NCI-H524 treated with DMSO at 0.1 percent for 48 hours (cell line): ENCODE results near the gene GPBP1L1.
"Not testable (repeated sequence)": the region's sequence is repeated elsewhere in the genome, so short reads cannot be mapped to it uniquely, and the experiment has no call there.

ENCODE experiments used
- DNase-seq: peaks from one replicate; lab custom pipeline; 2025; lab: John Stamatoyannopoulos, UW

Gene GPBP1L1, protein sequence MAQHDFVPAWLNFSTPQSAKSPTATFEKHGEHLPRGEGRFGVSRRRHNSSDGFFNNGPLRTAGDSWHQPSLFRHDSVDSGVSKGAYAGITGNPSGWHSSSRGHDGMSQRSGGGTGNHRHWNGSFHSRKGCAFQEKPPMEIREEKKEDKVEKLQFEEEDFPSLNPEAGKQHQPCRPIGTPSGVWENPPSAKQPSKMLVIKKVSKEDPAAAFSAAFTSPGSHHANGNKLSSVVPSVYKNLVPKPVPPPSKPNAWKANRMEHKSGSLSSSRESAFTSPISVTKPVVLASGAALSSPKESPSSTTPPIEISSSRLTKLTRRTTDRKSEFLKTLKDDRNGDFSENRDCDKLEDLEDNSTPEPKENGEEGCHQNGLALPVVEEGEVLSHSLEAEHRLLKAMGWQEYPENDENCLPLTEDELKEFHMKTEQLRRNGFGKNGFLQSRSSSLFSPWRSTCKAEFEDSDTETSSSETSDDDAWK

DNA sequence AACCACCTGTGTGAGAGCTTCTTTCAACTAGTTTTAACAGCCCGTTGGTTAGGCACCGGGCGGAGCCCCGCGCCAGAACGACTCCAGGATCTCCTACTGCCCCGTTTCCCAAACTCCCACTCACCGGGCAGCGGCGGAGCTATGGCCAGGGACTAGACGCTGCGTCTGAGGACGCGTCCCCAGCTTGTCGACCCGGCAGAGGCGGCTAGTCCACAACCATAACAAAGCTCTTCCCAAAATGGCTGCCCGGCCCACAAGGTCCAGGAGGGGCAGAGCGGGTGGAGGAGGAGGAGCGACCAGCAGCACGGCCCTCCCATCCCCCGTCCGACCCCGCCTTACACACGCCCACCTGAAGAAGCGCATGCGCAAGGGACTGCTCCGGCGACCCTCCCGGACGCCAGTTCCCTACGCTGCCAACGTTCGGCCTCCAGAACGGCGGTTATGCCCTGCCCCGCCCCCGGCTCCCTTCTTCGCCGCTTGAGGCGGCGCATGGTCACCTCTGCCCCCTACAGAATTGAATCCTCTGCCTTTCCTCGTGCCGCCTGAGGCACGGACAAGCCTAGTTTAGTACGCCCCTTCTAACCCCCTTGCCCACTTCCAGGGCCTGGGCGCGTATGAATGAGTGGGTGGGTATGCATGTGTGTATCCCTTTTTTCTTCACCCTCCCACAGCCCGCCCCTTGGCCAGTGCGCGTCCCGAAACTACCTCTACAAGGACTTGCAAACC is at the start of gene GPBP1L1:
Gene GPBP1L1, minus strand, starts transcription at position 246 of the 726 bp plus-strand sequence. CDS start 27,446 bp downstream, outside the sequence.
- DNase-seq, result peak; percentile 53

GRCh38 chr1:45730780-45731319 is 44.5 kb upstream of the GPBP1L1 start:
- no peak for DNase-seq

GRCh38 chr1:45730075-45730779 is 43.9 kb upstream of the GPBP1L1 start:
- DNase-seq, result no peak

DNA sequence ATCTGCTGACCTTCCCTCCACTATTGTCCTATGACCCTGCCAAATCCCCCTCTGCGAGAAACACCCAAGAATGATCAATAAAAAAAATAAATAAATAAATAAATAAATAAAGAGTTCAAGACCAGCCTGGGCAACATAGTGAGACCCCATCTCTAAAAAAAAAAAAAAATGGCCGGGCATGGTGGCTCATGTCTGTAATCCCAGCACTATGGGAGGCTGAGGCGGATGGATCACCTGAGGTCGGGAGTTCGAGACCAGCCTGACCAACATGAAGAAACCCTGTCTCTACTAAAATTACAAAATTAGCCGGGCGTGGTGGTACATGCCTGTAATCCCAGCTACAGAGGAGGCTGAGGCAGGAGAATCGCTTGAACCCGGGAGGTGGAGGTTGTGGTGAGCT is 39.7 kb upstream of the GPBP1L1 start:
- DNase-seq, result not testable (repeated sequence)

DNA sequence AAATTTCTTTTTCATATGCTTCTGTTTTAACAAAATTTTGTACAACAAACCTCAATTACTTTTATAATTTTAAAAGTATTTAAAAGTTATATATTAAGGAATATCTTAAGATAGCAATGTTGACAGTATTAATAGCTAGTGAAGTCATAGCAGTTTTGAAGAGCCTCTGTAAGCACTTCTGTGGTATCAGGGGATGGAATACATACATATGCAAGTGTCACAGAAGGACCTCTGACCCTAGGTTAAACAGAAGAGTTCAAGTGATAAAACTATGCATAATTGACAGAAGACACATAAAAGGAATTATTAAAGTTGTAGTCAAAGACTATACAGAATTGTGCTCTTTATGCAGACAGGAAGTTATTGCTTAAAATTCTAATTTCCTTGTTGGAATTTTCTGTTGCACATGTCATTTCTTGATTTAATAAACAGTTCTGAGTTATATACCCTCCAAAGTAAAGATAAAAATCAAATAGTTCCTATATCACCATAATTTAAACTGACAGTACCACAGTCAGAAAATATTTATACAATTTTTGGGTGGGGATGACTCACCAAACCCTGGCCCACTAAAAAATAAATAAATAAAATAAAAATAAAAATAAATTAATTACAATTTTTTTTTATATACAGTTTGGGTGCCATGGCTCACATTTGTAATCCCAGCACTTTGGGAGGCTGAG is 37.1 kb upstream of the GPBP1L1 start:
- no peak for DNase-seq

DNA sequence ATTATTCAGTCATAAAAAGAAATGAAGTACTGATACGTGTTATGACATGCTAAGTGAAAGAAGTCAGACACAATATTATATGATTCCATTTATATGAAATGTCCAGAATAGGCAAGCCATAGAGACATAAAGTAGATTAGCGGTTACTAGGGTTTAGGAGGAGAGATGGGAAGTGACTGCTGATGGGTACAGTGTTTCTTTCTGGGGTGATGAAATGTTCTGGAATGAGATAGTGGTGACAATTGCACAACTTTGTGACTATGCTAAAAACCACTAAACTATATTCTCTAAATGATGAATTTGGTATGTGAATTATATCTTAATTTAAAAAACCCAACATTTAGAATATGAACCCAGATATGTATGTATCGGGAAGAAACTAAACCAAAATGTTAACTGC is 36.5 kb upstream of the GPBP1L1 start:
- no peak for DNase-seq

GRCh38 chr1:45721207-45721606 is 34.9 kb upstream of the GPBP1L1 start:
- no peak for DNase-seq

DNA sequence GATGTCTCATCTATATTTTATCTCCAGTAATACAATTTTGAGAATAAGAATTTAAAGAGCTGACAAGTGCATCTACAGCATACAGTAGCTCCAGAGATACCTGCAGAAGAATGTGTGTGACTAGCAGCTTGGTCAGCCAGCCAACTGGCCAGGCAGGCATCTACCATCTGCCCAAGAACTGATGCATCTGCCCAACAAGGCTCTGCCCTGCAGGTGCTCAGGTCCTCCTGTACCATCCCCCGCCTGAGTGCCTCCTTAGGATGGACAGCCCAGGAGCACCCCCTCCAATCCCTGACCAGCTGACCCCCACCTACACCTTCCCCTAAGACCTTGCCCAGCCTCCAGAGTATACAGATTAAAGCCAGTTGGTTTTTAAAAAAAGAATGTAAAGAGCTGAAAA is 32.0 kb upstream of the GPBP1L1 start:
- no peak for DNase-seq

DNA sequence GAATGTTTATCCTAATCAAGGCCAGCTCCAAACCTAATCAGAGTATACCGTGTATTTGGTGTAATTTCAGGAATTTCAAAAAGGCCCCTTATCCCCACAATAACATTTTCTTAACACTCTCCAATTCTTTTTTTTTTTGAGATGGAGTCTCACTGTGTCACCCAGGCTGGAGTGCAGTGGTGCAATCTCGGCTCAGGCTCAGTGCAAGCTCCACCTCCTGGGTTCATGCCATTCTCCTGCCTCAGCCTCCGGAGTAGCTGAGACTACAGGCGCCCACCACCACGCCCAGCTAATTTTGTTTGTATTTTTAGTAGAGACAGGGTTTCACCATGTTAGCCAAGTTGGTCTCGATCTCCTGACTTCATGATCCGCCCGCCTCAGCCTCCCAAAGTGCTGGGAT is 31.1 kb upstream of the GPBP1L1 start:
- DNase-seq, result not testable (repeated sequence)

DNA sequence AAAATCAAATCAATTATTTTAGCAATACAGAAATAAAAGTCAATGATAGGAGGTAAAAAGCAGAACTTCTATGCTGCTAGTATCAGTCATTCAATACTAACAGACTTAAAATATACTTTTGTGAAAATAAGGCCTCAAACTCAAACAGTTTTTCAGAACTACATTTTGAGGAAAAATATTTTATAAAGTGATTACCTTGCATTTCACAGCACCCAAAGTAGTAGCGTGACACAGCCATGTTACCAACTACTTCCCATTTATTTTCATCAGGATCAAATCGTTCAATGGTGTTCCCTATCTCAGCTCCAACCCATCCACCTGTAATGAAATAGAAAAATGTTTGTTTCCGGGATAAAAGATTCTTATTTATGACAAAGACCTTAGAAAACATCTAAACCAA is 30.4 kb upstream of the GPBP1L1 start:
- no peak for DNase-seq

- no peak for DNase-seq
Measured at GRCh38 chr1:45713711-45714110, 27.4 kb upstream of the GPBP1L1 start.

- no peak for DNase-seq
Measured at GRCh38 chr1:45704637-45705036, 18.3 kb upstream of the GPBP1L1 start.

DNA sequence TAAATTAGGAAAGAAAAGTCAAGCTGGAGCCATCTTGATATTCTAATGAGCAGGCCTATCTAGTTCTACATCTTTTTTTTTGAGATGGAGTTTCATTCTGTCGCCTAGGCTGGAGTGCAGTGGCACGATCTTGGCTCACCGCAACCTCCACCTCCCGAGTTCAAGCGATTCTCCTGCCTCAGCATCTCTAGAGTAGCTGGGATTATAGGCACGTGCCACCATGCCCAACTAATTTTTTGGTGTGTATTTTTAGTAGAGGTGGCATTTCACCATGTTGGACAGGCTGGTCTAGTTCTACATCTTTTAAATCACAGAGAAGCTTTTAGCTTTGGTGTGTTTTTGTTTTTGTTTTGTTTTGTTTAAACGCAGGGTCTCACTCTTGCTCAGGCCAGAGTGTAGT is 8.5 kb upstream of the GPBP1L1 start:
- no peak for DNase-seq

GRCh38 chr1:45693811-45694210 is 7.5 kb upstream of the GPBP1L1 start:
- not testable (repeated sequence) for DNase-seq

GRCh38 chr1:45687754-45688740 is 1.7 kb upstream of the GPBP1L1 start, which contains the start of gene TMEM69:
Gene TMEM69 (plus strand): TSS chr1:45688181. CDS start chr1:45691069, 2,888 bp downstream.
- peak; percentile 15 for DNase-seq

- DNase-seq, result peak; percentile 95
Measured at GRCh38 chr1:45687014-45687753, 851 bp upstream of the GPBP1L1 start.

- DNase-seq, result no peak
Measured at GRCh38 chr1:45686015-45686287, 382 bp downstream of the GPBP1L1 start.

DNA sequence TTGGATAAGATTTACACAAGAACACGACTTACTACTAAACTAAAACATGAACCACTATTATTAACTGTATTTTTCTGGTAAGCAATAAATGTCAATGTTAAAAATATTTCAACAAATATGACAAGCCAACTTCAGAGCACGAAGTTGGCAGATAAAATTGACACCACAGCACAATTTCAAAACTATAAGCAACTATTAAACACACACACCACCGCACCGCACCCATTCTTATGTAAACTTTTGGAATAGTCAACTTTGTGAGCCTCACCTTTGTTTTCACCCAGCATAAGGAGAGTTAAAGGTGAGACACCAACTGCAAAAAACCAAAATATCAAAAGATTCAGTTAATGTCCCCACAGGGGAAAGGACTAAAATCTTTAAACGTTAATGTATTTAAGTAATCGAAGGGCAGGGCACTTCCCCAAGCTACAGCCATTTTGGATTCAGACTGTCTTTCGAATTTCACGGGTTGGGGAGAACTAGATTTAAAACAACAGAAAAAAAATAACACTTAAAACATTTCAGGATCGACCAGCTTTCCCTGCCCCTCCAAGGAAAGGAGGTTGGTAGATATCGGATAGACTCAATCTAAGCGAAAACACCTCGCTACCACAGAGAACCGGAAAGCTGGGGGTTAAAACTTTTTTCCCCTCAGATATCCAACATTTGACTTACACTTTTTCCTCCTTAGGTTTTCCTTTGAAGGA is 872 bp downstream of the GPBP1L1 start:
- DNase-seq, result no peak

DNA sequence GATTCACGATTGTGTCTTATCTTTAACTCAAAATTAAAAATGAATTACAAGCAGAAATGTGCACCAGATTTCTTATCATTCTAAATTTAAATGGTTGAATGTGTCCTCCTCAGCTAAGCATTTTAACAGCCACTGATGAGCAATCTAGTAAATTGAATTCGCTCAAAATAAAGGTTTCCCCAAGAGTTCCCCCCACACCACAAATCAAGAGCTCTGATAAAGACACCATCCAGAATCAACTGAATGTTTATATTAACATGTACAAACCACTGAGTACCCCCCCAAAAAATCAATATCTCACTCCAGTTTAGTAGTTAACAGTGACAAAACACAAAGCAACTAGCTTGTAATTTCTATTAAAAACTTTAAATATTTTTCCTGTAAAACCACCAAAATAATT is 1.9 kb downstream of the GPBP1L1 start:
- no peak for DNase-seq
